Epithelial cell of esophagus (primary cell): ENCODE data around the gene PGLYRP1.

Source experiments
- DNase-seq: peaks from one replicate; pipeline ENCODE4 v3.0.0; 2010; ENCODE audit warnings: low read depth
- H3K4me3 ChIP-seq: 2 replicates; pipeline ENCODE4 v1.5.1; 2011; ENCODE audit warnings: mild to moderate bottlenecking, low read length, control low read depth
- CTCF ChIP-seq: IDR thresholded peaks from 2 replicates; pipeline ENCODE4 v1.5.1; 2011; ENCODE audit warnings: low read depth, mild to moderate bottlenecking, low read length, control low read depth, inconsistent platforms; ENCODE audit not compliant: insufficient read depth; ENCODE audit errors: missing control alignments

PGLYRP1 gene

GRCh38 chr19:46042252-46042883, 19.5 kb upstream of the PGLYRP1 start:
- DNase-seq, result no peak
- H3K4me3 ChIP-seq, result no peak overlapping the region
- TF ChIP-seq CTCF, result no peak

- TF ChIP-seq CTCF, result no peak
- no peak within 1 kb of the TSS for H3K4me3 ChIP-seq
- DNase-seq, result peak; percentile 42
These were observed 18.2 kb upstream of the PGLYRP1 start, which contains the start of gene IGFL4 for GRCh38 chr19:46040952-46041500. IGFL4 (minus strand) TSS chr19:46041002; CDS start chr19:46040962, 40 bp downstream.

- no peak for DNase-seq
- H3K4me3 ChIP-seq, result no peak overlapping the region
- TF ChIP-seq CTCF, result no peak
These were observed 17.3 kb upstream of the PGLYRP1 start for GRCh38 chr19:46040125-46040524.

- no peak for DNase-seq
- H3K4me3 ChIP-seq, result no peak overlapping the region
- no peak for TF ChIP-seq CTCF
These were observed 13.9 kb upstream of the PGLYRP1 start for GRCh38 chr19:46036744-46037128.

GRCh38 chr19:46035986-46036743, 13.3 kb upstream of the PGLYRP1 start:
- no peak overlapping the region for H3K4me3 ChIP-seq
- TF ChIP-seq CTCF, result no peak
- no peak for DNase-seq

GRCh38 chr19:46035546-46035945, 12.7 kb upstream of the PGLYRP1 start:
- no peak for DNase-seq
- TF ChIP-seq CTCF, result no peak
- H3K4me3 ChIP-seq, result no peak overlapping the region
